ENCODE measurements around the gene PAPPA. TPM values are rescaled to one million over a fixed set of nuclear protein-coding genes. Genes with fewer than 3 reads are reported as not detected.

PAPPA gene
- total and polyA plus RNA-seq, 2 of the 8 experiments (the other 6 are each of a cell fraction or from before 2014, with no cell fraction given) = 0.18 to 0.63 TPM

GRCh38 chr9:116260531-116260930, 106.9 kb downstream of the PAPPA start:
- DNase-seq (ENCODE audit: low read depth in 1 of 2, low spot score in 2 of 2) = no peak
- Histone ChIP-seq H2AFZ (ENCODE audit: low read length) (no peak overlapping the region), H3K4me1 (replicated peaks in 1 of 4; ENCODE audit: control insufficient read depth in 3 of 4, insufficient read depth in 4 of 4, low read length in 3 of 4) (no peaks in the 10 kb centered on the region), H3K23ac (ENCODE audit: insufficient read length) (no peak overlapping the region), H3K23me2 (ENCODE audit: low read depth, low read length) (no peaks in the 10 kb centered on the region), H2BK20ac (ENCODE audit: low read length) (no peak overlapping the region), H3K56ac (replicated peaks; ENCODE audit: insufficient read length, low read depth, low read length) (no peak overlapping the region), H3K9me3 (ENCODE audit: insufficient read depth in 2 of 2, low read depth in 1 of 2, low read length in 1 of 2) (no peaks in the 10 kb centered on the region), H2BK12ac (ENCODE audit: low read depth, low read length) (no peak overlapping the region), H3K36me3 (ENCODE audit: control insufficient read depth in 2 of 4, insufficient read depth in 4 of 4, low read length in 3 of 4) (no peaks in the 10 kb centered on the region), H3K27me3 (replicated peaks in 1 of 4; ENCODE audit: control insufficient read depth in 3 of 4, extremely low read depth in 1 of 4, insufficient read depth in 3 of 4, low read length in 3 of 4) (no peaks in the 10 kb centered on the region; a peak in 1 of 7 replicates), H3K14ac (ENCODE audit: insufficient read length) (no peak overlapping the region), H2BK15ac (ENCODE audit: low read length) (no peak overlapping the region), H3K79me1 (ENCODE audit: low read depth, low read length) (no peaks in the 10 kb centered on the region), H2BK5ac (ENCODE audit: low read depth, low read length) (no peak overlapping the region), H3K79me2 (ENCODE audit: control insufficient read depth in 1 of 2, insufficient read depth in 2 of 2, low read length in 2 of 2) (no peaks in the 10 kb centered on the region), H3K4ac (replicated peaks; ENCODE audit: insufficient read length, low read depth, low read length) (no peak overlapping the region), H3K4me3 (ENCODE audit: extremely low read depth in 1 of 4, insufficient read depth in 2 of 4, low read depth in 3 of 4, low read length in 4 of 4) (no peak overlapping the region), H3K9ac (replicated peaks in 1 of 4; ENCODE audit: extremely low read depth in 1 of 4, low read depth in 3 of 4, low read length in 3 of 4) (no peak overlapping the region), H2AK5ac (ENCODE audit: low read depth, low read length) (no peak overlapping the region), H4K20me1 (replicated peaks in 1 of 2; ENCODE audit: control insufficient read depth in 1 of 2, insufficient read depth in 2 of 2, low read length in 2 of 2) (no peaks in the 10 kb centered on the region), H3K18ac (ENCODE audit: extremely low read depth, low read length) (no peak overlapping the region), H4K5ac (ENCODE audit: insufficient read length, low read depth, low read length) (no peak overlapping the region), H3K27ac (ENCODE audit: low read depth, low read length) (no peak overlapping the region), H4K8ac (ENCODE audit: extremely low read depth, insufficient read depth, low read length) (no peak overlapping the region), H2BK120ac (replicated peaks; ENCODE audit: low read depth, low read length) (no peak overlapping the region), H3K4me2 (ENCODE audit: insufficient read depth in 1 of 2, low read depth in 2 of 2, low read length in 2 of 2) (no peak overlapping the region), H4K91ac (replicated peaks; ENCODE audit: insufficient read length, low read length) (no peak overlapping the region)
- WGBS, 2 experiments (ENCODE audit: extremely low coverage in 1 of 2, insufficient coverage in 1 of 2, insufficient read length in 1 of 2, insufficient replicate concordance in 2 of 2, low coverage in 1 of 2, low lambda C conversion rate in 2 of 2, missing lambda C conversion rate in 1 of 2) = 80% methylated on average over 2 of the region's 2 CpGs; no CpG with 5 or more reads in 1 of the 2 experiments
- CTCF ChIA-PET (ENCODE audit: partially characterized antibody) = interaction anchor here (0.7 to 1.0 kb wide), 3 partner anchors 16 to 667 kb away, joined by 3 read pairs; no protein-coding TSS in a partner anchor
- POLR2A ChIA-PET (ENCODE audit: partially characterized antibody) = no interaction called here
- FAIRE-seq = no peak
- no peak for TF ChIP-seq E2F6 (IDR thresholded peaks at IDR 0.05)
- TF ChIP-seq RXRA (IDR thresholded peaks at IDR 0.05; ENCODE audit: insufficient read depth, low read depth, low read length) = no peak
- TF ChIP-seq SP4 (IDR thresholded peaks at IDR 0.05; ENCODE audit: low read length) = no peak
- TF ChIP-seq SP1 (IDR thresholded peaks at IDR 0.05; ENCODE audit: low read depth, low read length) = no peak
- TF ChIP-seq CTBP2 (IDR thresholded peaks at IDR 0.05; ENCODE audit: borderline replicate concordance, insufficient read depth, insufficient read length, low read length) = no peak
- no peak for TF ChIP-seq TAF1 (IDR thresholded peaks at IDR 0.05; ENCODE audit: low read depth, low read length)
- TF ChIP-seq PHF8 (conservative IDR thresholded peaks at IDR 0.05; ENCODE audit: low read depth, low read length) = no peak
- no peak for TF ChIP-seq NANOG (IDR thresholded peaks at IDR 0.05; ENCODE audit: insufficient read depth, low read depth, low read length, poor library complexity, severe bottlenecking)
- TF ChIP-seq RFX5 (IDR thresholded peaks at IDR 0.05; ENCODE audit: borderline replicate concordance, low read depth, low read length) = no peak
- TF ChIP-seq BACH1 (IDR thresholded peaks at IDR 0.05; ENCODE audit: low read length) = no peak
- TF ChIP-seq KDM1A (IDR thresholded peaks at IDR 0.05; ENCODE audit: borderline replicate concordance, low read length) = no peak
- no peak for TF ChIP-seq HDAC6 (IDR thresholded peaks at IDR 0.05; ENCODE audit: low read depth, low read length)

All from H1 (cell line).